Trophoblast cell (in vitro differentiated cells and primary cell): ENCODE data around the gene IL20RB.

Experiments
- DNase-seq, 2 donors: peaks; one replicate each; pipeline ENCODE4 v3.0.0-alpha.2; 2016
- H2AFZ ChIP-seq: 2 replicates; pipeline ENCODE4 v1.6.1; 2013; ENCODE audit warnings: low read length, moderate library complexity, mild to moderate bottlenecking; ENCODE audit not compliant: insufficient read depth, poor library complexity
- H2AK5ac ChIP-seq: 2 replicates; pipeline ENCODE4 v1.6.1; 2013; ENCODE audit warnings: mild to moderate bottlenecking, low read length
- H2BK120ac ChIP-seq: 2 replicates; pipeline ENCODE4 v1.6.1; 2013; ENCODE audit warnings: low read length, mild to moderate bottlenecking, moderate library complexity; ENCODE audit not compliant: insufficient read depth, poor library complexity
- H2BK12ac ChIP-seq: 2 replicates; pipeline ENCODE4 v1.6.1; 2013; ENCODE audit warnings: mild to moderate bottlenecking, low read length, moderate library complexity
- H2BK5ac ChIP-seq: 2 replicates; pipeline ENCODE4 v1.6.1; 2013; ENCODE audit warnings: low read length, low read depth, moderate library complexity, mild to moderate bottlenecking; ENCODE audit not compliant: poor library complexity
- H3K14ac ChIP-seq: 2 replicates; pipeline ENCODE4 v1.6.1; 2013; ENCODE audit warnings: mild to moderate bottlenecking, low read length
- H3K18ac ChIP-seq: 2 replicates; pipeline ENCODE4 v1.6.1; 2013; ENCODE audit warnings: mild to moderate bottlenecking, low read length
- H3K23ac ChIP-seq: 2 replicates; pipeline ENCODE4 v1.6.1; 2013; ENCODE audit warnings: low read length
- H3K27ac ChIP-seq: 2 replicates; pipeline ENCODE4 v1.5.1; 2013; ENCODE audit warnings: low read depth, mild to moderate bottlenecking, inconsistent platforms, low read length, moderate library complexity
- H3K27me3 ChIP-seq: 2 replicates; pipeline ENCODE4 v1.6.1; 2013; ENCODE audit warnings: inconsistent platforms, mild to moderate bottlenecking, low read length, moderate library complexity; ENCODE audit not compliant: insufficient read depth
- H3K36me3 ChIP-seq, 2 experiments: 1 replicate in 1 of 2; 2 replicates in 1 of 2; pipeline ENCODE4 v1.6.1; 2013; ENCODE audit warnings: low read length in 2 of 2, mild to moderate bottlenecking in 2 of 2, moderate library complexity in 1 of 2; ENCODE audit not compliant: insufficient read depth in 2 of 2, control insufficient read depth in 1 of 2
- H3K4ac ChIP-seq: 2 replicates; pipeline ENCODE4 v1.6.1; 2013; ENCODE audit warnings: low read depth, mild to moderate bottlenecking, low read length, moderate library complexity
- H3K4me1 ChIP-seq, 2 experiments: 1 replicate in 1 of 2; 2 replicates in 1 of 2; pipeline ENCODE4 v1.6.1; 2013; ENCODE audit warnings: low read length in 2 of 2, mild to moderate bottlenecking in 2 of 2, moderate library complexity in 1 of 2; ENCODE audit not compliant: insufficient read depth in 2 of 2, control insufficient read depth in 1 of 2
- H3K4me2 ChIP-seq: 2 replicates; pipeline ENCODE4 v1.6.1; 2013; ENCODE audit warnings: inconsistent platforms, mild to moderate bottlenecking, low read length, moderate library complexity
- H3K4me3 ChIP-seq: 2 replicates; pipeline ENCODE4 v1.5.1; 2013; ENCODE audit warnings: mild to moderate bottlenecking, low read depth, low read length, inconsistent platforms
- H3K79me1 ChIP-seq: one replicate; pipeline ENCODE4 v1.6.1; 2013; ENCODE audit warnings: low read length
- H3K79me2 ChIP-seq: 2 replicates; pipeline ENCODE4 v1.6.1; 2013; ENCODE audit warnings: low read length, mild to moderate bottlenecking; ENCODE audit not compliant: control insufficient read depth, insufficient read depth, poor library complexity
- H3K9ac ChIP-seq: 2 replicates; pipeline ENCODE4 v1.6.1; 2013; ENCODE audit warnings: mild to moderate bottlenecking, low read length
- H3K9me3 ChIP-seq: 2 replicates; pipeline ENCODE4 v1.6.1; 2013; ENCODE audit warnings: low read depth, mild to moderate bottlenecking, control low read depth, inconsistent platforms, low read length; ENCODE audit not compliant: insufficient read depth
- H4K12ac ChIP-seq: 2 replicates; pipeline ENCODE4 v1.6.1; 2013; ENCODE audit warnings: low read depth, mild to moderate bottlenecking, low read length, moderate library complexity
- H4K8ac ChIP-seq: 2 replicates; pipeline ENCODE4 v1.6.1; 2013; ENCODE audit warnings: low read depth, mild to moderate bottlenecking, low read length, moderate library complexity
- H4K91ac ChIP-seq: one replicate; pipeline ENCODE4 v1.6.1; 2013; ENCODE audit warnings: low read depth, mild to moderate bottlenecking, low read length, moderate library complexity
- WGBS: extraction: QIAGEN DNeasy Blood & Tissue Kit; methylation state at CpG from one replicate; pipeline ENCODE4 v1.1.7; 2013; ENCODE audit warnings: missing lambda C conversion rate; ENCODE audit not compliant: insufficient read length, insufficient coverage; ENCODE audit errors: extremely low coverage; 5-methylcytosine and 5-hydroxymethylcytosine counted together

Gene IL20RB

DNA sequence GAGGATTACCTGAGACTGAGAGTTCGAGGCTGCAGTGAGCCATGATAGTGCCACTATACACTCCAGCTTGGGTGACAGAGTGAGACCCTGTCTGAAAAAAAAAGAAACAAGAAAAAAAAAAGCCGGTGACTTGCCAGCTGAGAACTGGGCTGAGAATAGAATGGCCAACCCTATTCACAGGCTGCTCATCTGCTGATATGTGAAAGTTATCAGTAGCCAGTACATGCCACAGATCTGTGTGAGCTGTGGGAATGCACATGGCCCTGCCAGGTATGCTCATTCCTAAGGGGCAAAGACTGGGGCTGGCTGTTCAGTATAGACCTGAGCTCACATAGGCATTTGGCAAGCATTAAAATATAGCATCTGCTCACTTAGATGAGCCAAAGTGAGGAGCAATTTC, 30.9 kb downstream of the IL20RB start:
- H3K4me3 ChIP-seq = no peak overlapping the region
- no peak overlapping the region for H2BK5ac ChIP-seq
- H3K4me2 ChIP-seq = no peak overlapping the region
- H3K18ac ChIP-seq = no peak overlapping the region
- no peak overlapping the region for H3K23ac ChIP-seq
- no peak overlapping the region for H2AFZ ChIP-seq
- H4K8ac ChIP-seq = no peak overlapping the region
- H3K79me1 ChIP-seq = no peaks in the 10 kb centered on the region
- H2BK120ac ChIP-seq = no peak overlapping the region
- DNase-seq = no peak
- H2AK5ac ChIP-seq = no peak overlapping the region
- H4K91ac ChIP-seq = no peak overlapping the region
- H3K9ac ChIP-seq = no peak overlapping the region
- H3K4me1 ChIP-seq = peaks cover 0 to 2% of the 10 kb centered on the region in 2 experiments
- H2BK12ac ChIP-seq = no peak overlapping the region
- no peak overlapping the region for H3K14ac ChIP-seq
- H3K27me3 ChIP-seq = no peaks in the 10 kb centered on the region
- H3K79me2 ChIP-seq = no peaks in the 10 kb centered on the region
- H3K9me3 ChIP-seq = peaks cover 5% of the 10 kb centered on the region
- no peak overlapping the region for H3K27ac ChIP-seq
- peaks cover 0 to 2% of the 10 kb centered on the region in 2 experiments for H3K36me3 ChIP-seq
- no peak overlapping the region for H4K12ac ChIP-seq
- H3K4ac ChIP-seq = no peak overlapping the region
- no CpG with 5 or more reads among the region's 2 CpGs for WGBS

DNA sequence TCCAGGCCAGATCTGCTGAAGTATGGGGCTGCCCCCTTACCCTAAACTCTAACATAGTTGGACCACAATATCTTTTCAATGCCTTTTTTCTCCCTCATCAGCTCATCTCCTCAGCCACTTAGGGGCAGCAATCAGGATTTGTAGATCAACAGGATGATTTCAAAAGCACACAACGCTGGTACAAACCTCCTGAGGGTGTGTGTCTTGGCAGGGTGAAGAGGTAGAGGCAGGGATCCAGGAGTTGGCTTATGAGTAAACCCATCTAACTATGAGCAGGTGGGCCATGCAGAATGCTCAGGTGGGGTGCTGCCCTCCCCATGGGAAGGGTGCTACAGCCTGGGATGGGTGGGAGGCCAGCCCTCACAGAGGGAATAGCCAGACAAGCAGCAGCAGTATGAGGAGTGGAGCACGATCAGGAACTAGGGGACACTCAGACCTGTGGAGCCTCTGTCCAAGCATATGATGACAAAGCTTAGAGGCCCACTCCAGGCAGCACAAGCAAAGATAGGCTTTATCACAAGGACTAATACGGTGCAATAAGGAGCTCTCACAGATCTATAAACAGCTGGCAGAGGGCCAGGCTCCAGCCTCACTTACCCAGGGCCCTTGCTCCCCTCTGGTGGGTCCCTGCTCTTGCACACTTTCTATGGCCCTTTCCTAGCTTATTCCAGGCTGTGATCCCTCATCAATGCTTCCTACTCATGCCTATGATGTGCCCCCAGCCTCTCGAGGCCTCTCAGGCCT, 32.2 kb downstream of the IL20RB start:
- Histone ChIP-seq H3K79me1 (no peaks in the 10 kb centered on the region), H3K4me2 (no peak overlapping the region), H3K79me2 (no peaks in the 10 kb centered on the region), H2BK5ac (no peak overlapping the region), H2AFZ (no peak overlapping the region), H3K18ac (no peak overlapping the region), H3K4me1 (no peaks in the 10 kb centered on the region), H3K4ac (no peak overlapping the region), H2AK5ac (no peak overlapping the region), H3K36me3 (peaks cover 0 to 2% of the 10 kb centered on the region in 2 experiments), H3K9me3 (peaks cover 5% of the 10 kb centered on the region), H4K8ac (no peak overlapping the region), H4K91ac (no peak overlapping the region), H3K4me3 (no peak overlapping the region), H2BK120ac (no peak overlapping the region), H4K12ac (no peak overlapping the region), H3K9ac (no peak overlapping the region), H3K23ac (no peak overlapping the region), H3K27ac (no peak overlapping the region), H3K27me3 (no peaks in the 10 kb centered on the region), H2BK12ac (no peak overlapping the region), H3K14ac (no peak overlapping the region)
- no peak for DNase-seq
- no CpG with 5 or more reads among the region's 4 CpGs for WGBS

DNA sequence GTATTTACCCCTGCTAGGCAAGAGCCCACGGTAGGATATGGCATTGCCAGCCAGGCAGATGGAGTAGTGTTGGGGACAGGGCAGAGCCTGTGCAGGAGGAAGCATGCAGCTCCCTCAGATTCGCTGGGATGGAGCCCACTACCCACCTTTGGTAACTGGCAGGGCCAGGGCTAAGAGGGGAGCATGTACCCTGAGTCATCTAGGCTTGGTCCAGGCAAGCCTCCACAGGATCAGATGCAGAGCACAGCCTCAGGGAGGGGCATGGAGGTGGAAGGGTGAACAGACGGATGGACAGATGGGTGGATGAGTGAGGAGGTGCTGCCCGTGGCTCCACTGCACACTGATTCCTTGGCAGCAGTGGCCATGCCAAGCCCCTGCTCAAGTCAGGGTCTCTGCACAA, 33.0 kb downstream of the IL20RB start:
- peaks cover 0 to 2% of the 10 kb centered on the region in 2 experiments for H3K36me3 ChIP-seq
- no peak overlapping the region for H2BK12ac ChIP-seq
- no peak for DNase-seq
- no CpG with 5 or more reads among the region's 4 CpGs for WGBS
- H3K79me2 ChIP-seq = no peaks in the 10 kb centered on the region
- H4K91ac ChIP-seq = no peak overlapping the region
- no peak overlapping the region for H3K23ac ChIP-seq
- no peaks in the 10 kb centered on the region for H3K27me3 ChIP-seq
- H3K4me1 ChIP-seq = no peaks in the 10 kb centered on the region
- H3K4me3 ChIP-seq = no peak overlapping the region
- no peak overlapping the region for H3K14ac ChIP-seq
- peaks cover 5% of the 10 kb centered on the region for H3K9me3 ChIP-seq
- no peak overlapping the region for H2BK120ac ChIP-seq
- H4K8ac ChIP-seq = no peak overlapping the region
- H3K4me2 ChIP-seq = no peak overlapping the region
- peak overlapping the region; percentile 68 for H3K9ac ChIP-seq
- no peak overlapping the region for H2AK5ac ChIP-seq
- no peak overlapping the region for H2AFZ ChIP-seq
- no peak overlapping the region for H2BK5ac ChIP-seq
- H3K27ac ChIP-seq = no peak overlapping the region
- H3K79me1 ChIP-seq = no peaks in the 10 kb centered on the region
- H3K4ac ChIP-seq = no peak overlapping the region
- H4K12ac ChIP-seq = no peak overlapping the region
- H3K18ac ChIP-seq = no peak overlapping the region

DNA sequence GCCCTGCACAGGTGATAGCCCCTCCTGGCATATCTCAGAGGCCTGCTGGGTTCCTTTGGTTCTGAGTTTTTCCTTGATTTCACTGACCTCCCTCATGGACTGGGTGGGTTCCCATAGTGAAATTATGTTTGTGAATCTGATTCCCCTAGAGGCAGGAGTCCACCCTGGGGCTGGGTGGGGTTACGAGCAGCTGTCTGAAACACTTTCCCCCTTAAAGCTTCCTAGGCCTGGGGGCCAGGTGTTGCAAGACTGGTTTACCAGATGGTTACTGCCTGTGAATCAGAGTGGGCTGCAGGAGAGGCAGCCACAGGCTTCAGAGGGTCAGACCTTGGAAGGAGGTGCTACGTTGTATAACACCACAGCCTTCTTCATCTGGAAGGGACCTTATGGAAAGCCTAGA, 34.3 kb downstream of the IL20RB start:
- no peaks in the 10 kb centered on the region for H3K4me1 ChIP-seq
- no peak overlapping the region for H3K4ac ChIP-seq
- H2BK12ac ChIP-seq = no peak overlapping the region
- WGBS = no CpG with 5 or more reads among the region's 2 CpGs
- H2AK5ac ChIP-seq = no peak overlapping the region
- H3K27me3 ChIP-seq = no peaks in the 10 kb centered on the region
- H3K79me2 ChIP-seq = no peaks in the 10 kb centered on the region
- peaks cover 0 to 2% of the 10 kb centered on the region in 2 experiments for H3K36me3 ChIP-seq
- no peak overlapping the region for H2BK120ac ChIP-seq
- no peak overlapping the region for H4K12ac ChIP-seq
- H3K4me3 ChIP-seq = no peak overlapping the region
- H3K27ac ChIP-seq = no peak overlapping the region
- H4K91ac ChIP-seq = no peak overlapping the region
- no peak overlapping the region for H3K9ac ChIP-seq
- no peak overlapping the region for H2AFZ ChIP-seq
- H2BK5ac ChIP-seq = no peak overlapping the region
- H3K18ac ChIP-seq = no peak overlapping the region
- H3K23ac ChIP-seq = no peak overlapping the region
- no peak for DNase-seq
- no peak overlapping the region for H4K8ac ChIP-seq
- H3K9me3 ChIP-seq = peaks cover 5% of the 10 kb centered on the region
- no peak overlapping the region for H3K4me2 ChIP-seq
- no peak overlapping the region for H3K14ac ChIP-seq
- H3K79me1 ChIP-seq = no peaks in the 10 kb centered on the region
